ENCODE data around the gene PITPNC1.

PITPNC1 gene

DNA sequence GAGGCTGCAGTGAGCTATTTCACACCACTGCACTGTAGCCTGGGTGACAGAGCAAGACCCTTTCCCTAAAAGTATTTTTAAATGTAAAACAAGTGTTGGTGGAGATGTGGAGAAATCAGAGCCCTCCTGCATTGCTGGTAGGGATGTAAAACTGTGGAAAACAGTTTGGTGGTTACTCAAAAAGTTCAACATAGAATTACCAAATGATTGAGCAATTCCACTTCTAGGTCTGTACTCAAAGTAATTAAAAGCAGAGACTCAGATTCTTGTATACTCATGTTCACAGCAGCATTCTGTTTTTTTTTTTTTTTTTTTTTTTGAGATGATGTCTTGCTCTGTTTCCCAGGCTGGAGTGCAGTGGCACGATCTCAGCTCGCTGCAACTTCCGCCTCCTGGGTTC is 141.8 kb downstream of the PITPNC1 start:
- TF ChIP-seq, protein P1, sequence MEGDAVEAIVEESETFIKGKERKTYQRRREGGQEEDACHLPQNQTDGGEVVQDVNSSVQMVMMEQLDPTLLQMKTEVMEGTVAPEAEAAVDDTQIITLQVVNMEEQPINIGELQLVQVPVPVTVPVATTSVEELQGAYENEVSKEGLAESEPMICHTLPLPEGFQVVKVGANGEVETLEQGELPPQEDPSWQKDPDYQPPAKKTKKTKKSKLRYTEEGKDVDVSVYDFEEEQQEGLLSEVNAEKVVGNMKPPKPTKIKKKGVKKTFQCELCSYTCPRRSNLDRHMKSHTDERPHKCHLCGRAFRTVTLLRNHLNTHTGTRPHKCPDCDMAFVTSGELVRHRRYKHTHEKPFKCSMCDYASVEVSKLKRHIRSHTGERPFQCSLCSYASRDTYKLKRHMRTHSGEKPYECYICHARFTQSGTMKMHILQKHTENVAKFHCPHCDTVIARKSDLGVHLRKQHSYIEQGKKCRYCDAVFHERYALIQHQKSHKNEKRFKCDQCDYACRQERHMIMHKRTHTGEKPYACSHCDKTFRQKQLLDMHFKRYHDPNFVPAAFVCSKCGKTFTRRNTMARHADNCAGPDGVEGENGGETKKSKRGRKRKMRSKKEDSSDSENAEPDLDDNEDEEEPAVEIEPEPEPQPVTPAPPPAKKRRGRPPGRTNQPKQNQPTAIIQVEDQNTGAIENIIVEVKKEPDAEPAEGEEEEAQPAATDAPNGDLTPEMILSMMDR (IDR thresholded peaks at IDR 0.05; ENCODE audit: low read length, missing control alignments), result no peak
- no peak for DNase-seq (ENCODE audit: low read depth)
- no peak overlapping the region for H3K4me3 ChIP-seq (replicated peaks; ENCODE audit: low read depth, low read length)

DNA sequence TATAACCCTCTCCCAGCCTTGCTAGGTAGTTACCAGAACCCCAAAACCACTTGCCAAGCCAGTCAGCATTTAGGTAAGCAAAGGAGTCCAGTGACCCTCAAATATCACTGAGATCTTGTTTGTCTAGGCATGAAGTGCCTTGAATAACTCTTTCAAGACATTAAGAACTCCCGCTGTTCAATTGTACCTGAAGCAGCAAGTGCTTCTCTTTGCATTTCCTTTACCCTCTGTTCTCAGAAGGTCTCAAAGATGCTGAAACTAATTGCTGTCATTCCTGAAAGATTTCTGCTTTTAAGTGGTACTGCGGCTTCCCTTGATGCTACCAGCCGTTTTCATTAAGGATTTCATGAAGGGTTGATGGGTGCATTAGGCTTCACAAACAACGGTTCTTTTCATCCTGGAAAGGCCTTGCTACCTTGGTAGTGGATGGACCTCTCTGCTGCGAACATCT is 142.7 kb downstream of the PITPNC1 start:
- H3K4me3 ChIP-seq (replicated peaks; ENCODE audit: low read depth, low read length), result no peak overlapping the region
- DNase-seq (ENCODE audit: low read depth), result no peak
- TF ChIP-seq, protein P1 (IDR thresholded peaks at IDR 0.05; ENCODE audit: low read length, missing control alignments), result no peak

DNA sequence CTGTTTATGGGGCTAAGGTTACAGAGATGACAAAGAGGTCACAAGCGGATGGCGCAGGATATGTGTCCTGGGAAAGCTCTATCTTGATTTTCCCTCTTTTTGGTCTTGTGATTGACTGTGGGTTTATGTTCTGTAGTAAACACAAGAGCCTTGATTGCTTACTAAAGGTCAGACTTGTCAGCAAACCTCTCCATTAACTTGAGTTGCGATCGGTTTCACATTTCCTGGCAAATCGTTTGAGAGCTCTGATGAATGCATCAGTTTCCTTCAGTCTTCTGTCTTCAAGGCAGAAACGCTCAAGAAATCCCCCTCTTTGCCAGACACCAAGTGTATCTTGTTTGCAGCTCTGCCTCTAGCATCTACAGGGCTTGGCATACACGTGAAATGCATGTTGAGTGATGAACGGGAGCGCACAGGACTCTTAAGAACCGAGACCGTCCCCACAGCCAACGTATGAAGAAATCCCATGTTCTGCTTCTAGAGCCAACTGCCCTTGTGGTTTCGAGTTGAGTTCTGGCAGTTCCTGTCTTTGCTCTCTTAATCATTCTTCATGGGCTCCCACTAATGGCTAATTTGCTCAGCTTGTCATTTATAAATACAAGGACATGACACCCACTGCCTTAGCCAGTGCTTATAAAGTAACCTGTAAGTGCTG is 143.3 kb downstream of the PITPNC1 start:
- no peak overlapping the region for H3K4me3 ChIP-seq (replicated peaks; ENCODE audit: low read depth, low read length)
- TF ChIP-seq, protein P1 (IDR thresholded peaks at IDR 0.05; ENCODE audit: low read length, missing control alignments), result no peak
- peak; percentile 56 for DNase-seq (ENCODE audit: low read depth)

DNA sequence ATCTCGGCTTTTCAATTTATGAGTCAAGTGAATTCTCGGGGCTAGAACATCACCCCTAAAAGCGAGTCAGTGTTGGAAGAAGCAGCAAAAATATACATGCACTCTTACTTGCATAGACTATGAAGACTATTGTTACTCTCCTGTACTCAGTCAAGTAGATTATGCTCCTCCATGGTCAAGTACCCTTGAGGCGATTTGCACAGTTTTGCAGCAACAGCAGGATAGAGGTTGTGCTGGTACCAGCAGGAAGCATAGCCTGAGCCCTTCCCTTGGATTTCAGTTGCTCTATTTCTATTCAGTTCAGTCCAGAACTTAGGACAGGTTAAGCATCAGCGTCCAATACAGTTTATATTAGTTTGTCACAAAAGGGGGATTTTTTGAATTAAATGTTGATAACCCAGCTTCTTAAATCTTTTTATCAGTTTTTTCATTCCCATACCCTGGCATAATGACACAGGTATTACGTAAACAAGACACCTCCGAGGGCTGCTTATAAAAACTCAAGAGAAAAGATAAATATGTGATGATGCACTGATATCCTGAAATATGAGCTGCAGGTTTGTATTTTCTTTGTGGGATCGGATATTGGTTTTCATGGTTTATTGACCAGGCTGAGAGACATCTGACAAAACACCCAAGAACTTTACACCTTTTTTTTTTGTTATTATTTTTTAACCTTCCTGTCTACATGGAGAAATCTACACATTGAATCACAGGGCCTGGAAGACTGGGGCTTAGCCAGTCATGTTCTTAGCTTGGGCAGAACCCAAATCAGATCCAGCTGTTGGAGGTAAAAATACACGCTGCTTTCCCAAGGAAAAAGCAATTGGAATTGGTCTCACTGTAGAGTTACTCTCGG is 144.1 kb downstream of the PITPNC1 start:
- TF ChIP-seq, protein P1 (IDR thresholded peaks at IDR 0.05; ENCODE audit: low read length, missing control alignments), result no peak
- no peak for DNase-seq (ENCODE audit: low read depth)
- no peak overlapping the region for H3K4me3 ChIP-seq (replicated peaks; ENCODE audit: low read depth, low read length)

DNA sequence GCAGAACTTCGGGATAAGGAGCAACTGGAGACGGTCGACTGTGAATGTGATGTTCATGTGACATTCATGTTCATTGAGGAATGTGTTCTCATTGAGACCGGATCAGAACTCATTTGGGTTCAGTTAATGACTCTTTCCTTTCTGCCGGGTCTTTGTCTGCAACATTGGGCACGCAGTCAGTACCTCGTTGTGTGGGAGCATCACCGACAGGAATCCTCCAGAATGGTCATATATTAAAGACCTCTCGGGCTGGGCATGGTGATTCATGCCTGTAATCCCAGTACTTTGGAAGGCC is 144.6 kb downstream of the PITPNC1 start:
- TF ChIP-seq, protein P1 (IDR thresholded peaks at IDR 0.05; ENCODE audit: low read length, missing control alignments), result no peak
- no peak for DNase-seq (ENCODE audit: low read depth)
- no peak overlapping the region for H3K4me3 ChIP-seq (replicated peaks; ENCODE audit: low read depth, low read length)

DNA sequence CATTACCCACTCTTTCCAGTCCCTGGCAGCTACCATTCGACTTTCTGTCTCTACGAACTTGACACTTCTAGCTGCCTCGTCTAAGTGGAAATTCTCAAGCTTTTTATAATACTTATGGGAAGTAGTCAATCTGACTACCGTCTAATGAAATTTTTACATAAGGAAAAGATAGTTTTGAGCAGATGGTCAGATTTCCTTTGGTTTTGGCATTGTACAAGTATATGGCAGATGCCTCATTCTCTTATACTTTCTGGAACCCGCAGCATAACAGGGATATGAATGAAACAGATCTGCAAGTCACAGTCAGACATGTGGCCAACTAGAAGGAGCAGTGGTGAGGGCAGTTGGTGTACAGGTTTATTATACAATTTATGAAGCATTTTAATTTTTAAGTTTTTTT is 146.0 kb downstream of the PITPNC1 start:
- TF ChIP-seq, protein P1 (IDR thresholded peaks at IDR 0.05; ENCODE audit: low read length, missing control alignments), result no peak
- DNase-seq (ENCODE audit: low read depth), result no peak
- H3K4me3 ChIP-seq (replicated peaks; ENCODE audit: low read depth, low read length), result no peak overlapping the region
